ENCODE data around the gene ANKRD44. TPM values are rescaled to one million over a fixed set of nuclear protein-coding genes. Genes with fewer than 3 reads are reported as not detected.

The ANKRD44 gene
- total RNA-seq, 1 donor from 2014 or later, result 21.4 TPM

DNA sequence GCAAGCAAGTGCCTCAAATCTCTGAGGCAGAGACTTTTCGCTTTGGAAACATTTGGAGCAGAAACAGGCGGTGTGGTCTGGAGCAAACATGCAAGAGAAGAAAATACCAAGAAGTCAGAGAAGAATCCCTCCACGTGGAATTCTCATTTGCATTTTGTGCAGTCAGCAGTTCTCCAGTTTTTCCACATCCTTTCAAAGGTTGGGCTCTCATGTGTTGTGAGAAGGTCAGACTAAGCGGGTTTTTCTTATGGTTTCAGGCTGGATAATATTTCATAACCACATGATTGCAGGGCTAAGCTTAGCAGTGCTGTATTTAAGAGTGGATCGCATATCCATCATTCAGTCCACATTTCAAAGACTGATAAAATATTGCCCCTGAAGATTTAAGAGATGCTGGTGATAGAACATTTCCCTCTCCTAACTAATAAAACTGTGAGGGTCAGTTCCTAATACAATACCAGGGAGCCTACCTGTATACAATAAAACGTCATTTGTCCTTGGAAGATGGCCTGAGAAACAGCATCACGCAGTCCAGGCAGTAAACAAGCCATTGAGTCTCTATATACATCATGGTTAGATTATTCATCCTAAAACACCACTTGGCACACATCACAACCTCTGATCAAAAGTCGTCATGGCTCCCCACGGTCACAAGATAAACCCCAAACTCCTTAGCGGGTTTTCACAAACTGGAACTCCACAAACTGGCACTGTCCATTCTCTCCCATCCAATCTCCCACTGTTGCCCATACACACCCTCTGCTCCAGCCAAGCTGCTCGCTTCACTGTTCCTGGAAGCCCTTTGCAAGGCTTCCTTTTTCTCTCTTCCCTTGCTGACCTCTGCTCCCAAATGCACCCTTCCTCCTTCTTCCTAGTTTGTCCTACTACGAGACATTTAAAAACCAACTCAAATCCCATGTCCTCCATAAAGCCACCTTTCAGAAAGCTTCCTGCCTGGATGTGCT lies 31.5 kb downstream of the ANKRD44 start:
- Mint-ChIP-seq H3K27me3 (ENCODE audit: low read depth) (no peaks in the 10 kb centered on the region), H3K4me1 (ENCODE audit: low read depth) (peaks cover 23% of the 10 kb centered on the region), H3K27ac (ENCODE audit: unreplicated experiment) (no peak overlapping the region), H3K36me3 (ENCODE audit: low read depth) (no peaks in the 10 kb centered on the region), H3K4me3 (ENCODE audit: unreplicated experiment) (no peak overlapping the region), H3K9me3 (ENCODE audit: low read depth) (no peaks in the 10 kb centered on the region)
- DNase-seq (ENCODE audit: low spot score), result no peak
- TF ChIP-seq, protein P1, sequence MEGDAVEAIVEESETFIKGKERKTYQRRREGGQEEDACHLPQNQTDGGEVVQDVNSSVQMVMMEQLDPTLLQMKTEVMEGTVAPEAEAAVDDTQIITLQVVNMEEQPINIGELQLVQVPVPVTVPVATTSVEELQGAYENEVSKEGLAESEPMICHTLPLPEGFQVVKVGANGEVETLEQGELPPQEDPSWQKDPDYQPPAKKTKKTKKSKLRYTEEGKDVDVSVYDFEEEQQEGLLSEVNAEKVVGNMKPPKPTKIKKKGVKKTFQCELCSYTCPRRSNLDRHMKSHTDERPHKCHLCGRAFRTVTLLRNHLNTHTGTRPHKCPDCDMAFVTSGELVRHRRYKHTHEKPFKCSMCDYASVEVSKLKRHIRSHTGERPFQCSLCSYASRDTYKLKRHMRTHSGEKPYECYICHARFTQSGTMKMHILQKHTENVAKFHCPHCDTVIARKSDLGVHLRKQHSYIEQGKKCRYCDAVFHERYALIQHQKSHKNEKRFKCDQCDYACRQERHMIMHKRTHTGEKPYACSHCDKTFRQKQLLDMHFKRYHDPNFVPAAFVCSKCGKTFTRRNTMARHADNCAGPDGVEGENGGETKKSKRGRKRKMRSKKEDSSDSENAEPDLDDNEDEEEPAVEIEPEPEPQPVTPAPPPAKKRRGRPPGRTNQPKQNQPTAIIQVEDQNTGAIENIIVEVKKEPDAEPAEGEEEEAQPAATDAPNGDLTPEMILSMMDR (IDR thresholded peaks at IDR 0.05), result no peak

DNA sequence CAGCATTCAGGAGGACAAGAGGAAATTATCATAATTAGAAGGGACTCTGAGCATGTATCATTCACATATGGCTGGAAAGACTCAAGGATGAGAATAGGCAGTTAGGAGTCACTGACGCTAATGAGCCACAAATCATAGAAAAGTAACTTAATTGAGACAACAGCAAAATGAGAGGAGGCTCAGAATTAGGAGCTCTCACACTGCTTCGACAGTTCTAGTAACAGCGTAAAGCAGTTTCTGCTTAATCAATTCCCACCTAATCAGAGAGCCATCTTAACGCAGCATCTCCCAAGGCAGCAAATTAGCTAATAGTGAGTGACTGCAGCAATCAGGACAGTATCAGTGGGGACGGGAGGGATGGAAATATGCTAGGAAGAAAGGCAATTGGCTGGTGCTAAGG lies 32.8 kb downstream of the ANKRD44 start:
- no peak for DNase-seq (ENCODE audit: low spot score)
- H3K27ac Mint-ChIP-seq (ENCODE audit: unreplicated experiment), result no peak overlapping the region
- H3K4me3 Mint-ChIP-seq (ENCODE audit: unreplicated experiment), result no peak overlapping the region
- H3K9me3 Mint-ChIP-seq (ENCODE audit: low read depth), result no peaks in the 10 kb centered on the region
- TF ChIP-seq, protein P1 (IDR thresholded peaks at IDR 0.05), result no peak
- peaks cover 31% of the 10 kb centered on the region for H3K4me1 Mint-ChIP-seq (ENCODE audit: low read depth)
- no peaks in the 10 kb centered on the region for H3K27me3 Mint-ChIP-seq (ENCODE audit: low read depth)
- no peaks in the 10 kb centered on the region for H3K36me3 Mint-ChIP-seq (ENCODE audit: low read depth)

DNA sequence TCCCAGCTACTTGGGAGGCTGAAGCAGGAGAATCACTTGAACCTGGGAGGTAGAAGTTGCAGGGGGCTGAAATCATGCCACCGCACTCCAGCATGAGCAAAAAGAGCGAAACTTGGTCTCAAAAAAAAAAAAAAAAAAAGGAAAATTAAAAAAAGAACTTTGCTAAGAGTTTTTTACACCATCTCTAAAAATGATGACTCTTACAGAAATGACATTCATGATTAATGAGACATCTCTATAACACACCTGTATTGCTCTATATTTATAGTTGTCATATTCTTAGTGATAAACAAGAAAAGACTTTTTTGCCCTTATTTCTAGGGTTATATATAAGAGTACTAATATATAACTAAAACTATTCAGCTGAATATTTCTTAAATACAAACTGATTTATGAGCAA lies 34.4 kb downstream of the ANKRD44 start:
- Mint-ChIP-seq H3K36me3 (ENCODE audit: low read depth) (no peaks in the 10 kb centered on the region), H3K9me3 (ENCODE audit: low read depth) (no peaks in the 10 kb centered on the region), H3K27me3 (ENCODE audit: low read depth) (no peaks in the 10 kb centered on the region), H3K27ac (ENCODE audit: unreplicated experiment) (no peak overlapping the region), H3K4me3 (ENCODE audit: unreplicated experiment) (no peak overlapping the region), H3K4me1 (ENCODE audit: low read depth) (peaks cover 28% of the 10 kb centered on the region)
- TF ChIP-seq, protein P1 (IDR thresholded peaks at IDR 0.05), result no peak
- DNase-seq (ENCODE audit: low spot score), result no peak

DNA sequence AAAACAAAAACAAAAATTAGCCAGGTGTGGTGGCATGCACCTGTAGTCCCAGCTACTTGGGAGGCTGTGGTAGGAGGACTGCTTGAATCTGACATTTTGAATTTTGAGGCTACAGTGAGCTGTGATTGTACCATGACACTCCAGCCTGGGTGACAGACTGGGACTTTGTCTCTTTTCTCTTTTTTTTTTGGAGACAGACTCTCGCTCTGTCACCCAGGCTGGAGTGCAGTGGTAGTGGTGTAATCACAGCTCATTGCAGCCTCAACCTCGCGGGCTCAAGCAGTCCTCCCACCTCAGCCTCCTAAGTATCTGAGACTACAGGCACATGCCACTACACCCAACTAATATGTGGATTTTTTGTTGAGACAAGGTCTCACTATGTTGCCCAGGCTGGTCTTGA lies 35.6 kb downstream of the ANKRD44 start:
- TF ChIP-seq, protein P1 (IDR thresholded peaks at IDR 0.05), result no peak
- no peaks in the 10 kb centered on the region for H3K36me3 Mint-ChIP-seq (ENCODE audit: low read depth)
- no peak for DNase-seq (ENCODE audit: low spot score)
- H3K4me1 Mint-ChIP-seq (ENCODE audit: low read depth), result peaks cover 32% of the 10 kb centered on the region
- H3K27me3 Mint-ChIP-seq (ENCODE audit: low read depth), result no peaks in the 10 kb centered on the region
- H3K9me3 Mint-ChIP-seq (ENCODE audit: low read depth), result no peaks in the 10 kb centered on the region
- H3K4me3 Mint-ChIP-seq (ENCODE audit: unreplicated experiment), result no peak overlapping the region
- no peak overlapping the region for H3K27ac Mint-ChIP-seq (ENCODE audit: unreplicated experiment)

- Mint-ChIP-seq H3K9me3 (ENCODE audit: low read depth) (no peaks in the 10 kb centered on the region), H3K4me1 (ENCODE audit: low read depth) (peaks cover 32% of the 10 kb centered on the region), H3K36me3 (ENCODE audit: low read depth) (no peaks in the 10 kb centered on the region), H3K27ac (ENCODE audit: unreplicated experiment) (no peak overlapping the region), H3K4me3 (ENCODE audit: unreplicated experiment) (no peak overlapping the region), H3K27me3 (ENCODE audit: low read depth) (no peaks in the 10 kb centered on the region)
- TF ChIP-seq, protein P1 (IDR thresholded peaks at IDR 0.05), result no peak
- DNase-seq (ENCODE audit: low spot score), result no peak
These were observed 36.2 kb downstream of the ANKRD44 start for GRCh38 chr2:197274349-197274748.

All from chondrocyte (in vitro differentiated cells).